GM12878 (cell line): Measurements from ENCODE around the gene WWOX. TPM values are rescaled to one million over a fixed set of nuclear protein-coding genes. Genes with fewer than 3 reads are reported as not detected.

Experiments used
- ATAC-seq: fragments of 200-7000 bp; cut with Tn5 transposase; 3 replicates; pipeline ENCODE4 v1.9.1; 2020; ENCODE audit warnings: mild to moderate bottlenecking, moderate library complexity
- BruUV-seq: library from RNA; stranded (reverse); fragments of 400-500 nt; replicated peaks from 2 replicates; lab custom pipeline; 2021; lab: Mats Ljungman, UMichigan
- CTCF ChIA-PET: fragments of 300-600 bp; sonication (Branson Sonifier 250); formaldehyde crosslinking; extraction: SDS; loops from one replicate; lab custom pipeline; 2021; ENCODE audit warnings: inconsistent platforms; lab: Yijun Ruan, JAX
- POLR2A ChIA-PET: fragments of 350-600 bp; formaldehyde crosslinking; extraction: SDS; loops from one replicate; lab custom pipeline; 2021; ENCODE audit warnings: inconsistent platforms; lab: Charles Lee
- RAD21 ChIA-PET: fragments of 300-600 bp; sonication (Branson Sonifier 250); formaldehyde crosslinking; loops from one replicate; lab custom pipeline; 2023; ENCODE audit warnings: antibody characterized with exemption; ENCODE audit not compliant: unreplicated experiment; lab: Charles Lee
- SMC1A ChIA-PET: fragments of 300-600 bp; sonication (Branson Sonifier 250); formaldehyde crosslinking; loops from one replicate; lab custom pipeline; 2023; ENCODE audit not compliant: unreplicated experiment, uncharacterized antibody; lab: Charles Lee
- DNase-seq: peaks from one replicate; pipeline ENCODE4 v3.0.0-alpha.2; 2011; ENCODE audit warnings: low read depth, low spot score
- FAIRE-seq: peaks from 3 replicates; lab custom pipeline; 2011; peaks lifted over from hg19 to GRCh38; lab: Jason Lieb, UNC
- H2AFZ ChIP-seq: 2 replicates; pipeline ENCODE4 v1.6.0; 2011; ENCODE audit warnings: low read depth, low read length, control low read depth; ENCODE audit not compliant: control insufficient read depth
- H3K27ac ChIP-seq: 2 replicates; pipeline ENCODE4 v1.5.1; 2011; ENCODE audit warnings: control low read depth; ENCODE audit not compliant: control insufficient read depth, insufficient read depth
- H3K27me3 ChIP-seq, 2 experiments: replicated peaks in 1 of 2; 2 replicates each; pipeline versions ENCODE4 v1.6.0 to v1.6.1; 2011; ENCODE audit warnings: low read length in 1 of 2; ENCODE audit not compliant: control insufficient read depth in 2 of 2, insufficient read depth in 2 of 2
- H3K36me3 ChIP-seq, 2 experiments: 2 replicates each; pipeline ENCODE4 v1.5.1; 2011; ENCODE audit warnings: low read length in 1 of 2; ENCODE audit not compliant: control insufficient read depth in 2 of 2, insufficient read depth in 2 of 2
- H3K4me1 ChIP-seq: 2 replicates; pipeline ENCODE4 v1.6.1; 2011; ENCODE audit warnings: mild to moderate bottlenecking, low read length, moderate library complexity, mixed read lengths; ENCODE audit not compliant: control insufficient read depth, insufficient read depth
- H3K4me2 ChIP-seq: 2 replicates; pipeline ENCODE4 v1.6.0; 2011; ENCODE audit warnings: control low read depth; ENCODE audit not compliant: control insufficient read depth, insufficient read depth
- H3K4me3 ChIP-seq: fragments of 200-600 bp; sonication (generic); 2 replicates; pipeline ENCODE4 v1.5.1; 2016
- H3K79me2 ChIP-seq: 2 replicates; pipeline ENCODE4 v1.6.0; 2011; ENCODE audit warnings: low read length; ENCODE audit not compliant: control insufficient read depth, insufficient read depth
- H3K9ac ChIP-seq: 2 replicates; pipeline ENCODE4 v1.8.0; 2011; ENCODE audit warnings: low read length, control low read depth, mixed read lengths; ENCODE audit not compliant: control insufficient read depth, insufficient read depth
- H3K9me3 ChIP-seq: replicated peaks from 3 replicates; pipeline ENCODE4 v1.5.1; 2011; ENCODE audit warnings: mild to moderate bottlenecking, low read length; ENCODE audit not compliant: control insufficient read depth, insufficient read depth
- H4K20me1 ChIP-seq: 2 replicates; pipeline ENCODE4 v1.6.0; 2011; ENCODE audit not compliant: control insufficient read depth, insufficient read depth
- ATF7 ChIP-seq: fragments of 450-650 bp; IDR thresholded peaks from 2 replicates; pipeline ENCODE4 v1.6.1; 2016; ENCODE audit warnings: low read depth, mild to moderate bottlenecking
- E2F8 ChIP-seq: fragments of 450-650 bp; IDR thresholded peaks from 2 replicates; pipeline ENCODE4 v1.6.1; 2018; ENCODE audit warnings: mild to moderate bottlenecking, low read depth, moderate library complexity; ENCODE audit not compliant: partially characterized antibody
- EZH2 ChIP-seq: IDR thresholded peaks from 2 replicates; pipeline ENCODE4 v1.6.1; 2012; ENCODE audit warnings: low read depth, mild to moderate bottlenecking, control low read depth, inconsistent platforms, low read length, borderline replicate concordance; ENCODE audit not compliant: control insufficient read depth
- GATAD2B ChIP-seq: fragments of 450-650 bp; conservative IDR thresholded peaks from 2 replicates; pipeline ENCODE4 v1.6.1; 2017; ENCODE audit warnings: low read depth, mild to moderate bottlenecking, moderate library complexity
- HSF1 ChIP-seq: fragments of 150-350 bp; IDR thresholded peaks from 2 replicates; pipeline ENCODE4 v1.6.1; 2014; ENCODE audit warnings: mild to moderate bottlenecking, low read depth, low read length
- IKZF1 ChIP-seq: fragments of 450-650 bp; conservative IDR thresholded peaks from 2 replicates; pipeline ENCODE4 v1.6.1; 2017; ENCODE audit warnings: antibody characterized with exemption, mild to moderate bottlenecking
- MTA3 ChIP-seq: IDR thresholded peaks from 2 replicates; pipeline ENCODE4 v1.6.1; 2012; ENCODE audit warnings: low read length, inconsistent platforms, borderline replicate concordance
- NFXL1 ChIP-seq: fragments of 450-650 bp; IDR thresholded peaks from 2 replicates; pipeline ENCODE4 v1.6.1; 2017; ENCODE audit warnings: antibody characterized with exemption, mild to moderate bottlenecking, borderline replicate concordance
- NKRF ChIP-seq: fragments of 450-650 bp; conservative IDR thresholded peaks from 2 replicates; pipeline ENCODE4 v1.6.1; 2017; ENCODE audit warnings: mild to moderate bottlenecking, moderate library complexity
- PAX5 ChIP-seq: IDR thresholded peaks from 2 replicates; pipeline ENCODE4 v1.6.1; 2011; ENCODE audit warnings: low read depth, low read length, borderline replicate concordance
- POLR2AphosphoS2 ChIP-seq: IDR thresholded peaks from 2 replicates; pipeline ENCODE4 v1.6.1; 2011; ENCODE audit warnings: low read depth, mild to moderate bottlenecking, low read length, improper control_type of control experiment, moderate library complexity
- RB1 ChIP-seq: fragments of 450-650 bp; formaldehyde crosslinking; IDR thresholded peaks from 2 replicates; pipeline ENCODE4 v1.6.1; 2017; ENCODE audit warnings: mild to moderate bottlenecking, borderline replicate concordance
- RBBP5 ChIP-seq: fragments of 200-600 bp; sonication (generic); conservative IDR thresholded peaks from 2 replicates; pipeline ENCODE4 v1.6.1; 2016
- SMARCA5 ChIP-seq: fragments of 450-650 bp; IDR thresholded peaks from 2 replicates; pipeline ENCODE4 v1.6.1; 2017; ENCODE audit warnings: mild to moderate bottlenecking
- SP1 ChIP-seq: IDR thresholded peaks from one replicate; pipeline ENCODE4 v1.6.1; 2011; ENCODE audit warnings: low read depth, low read length
- SRF ChIP-seq, 2 experiments: IDR thresholded peaks; 2 replicates each; pipeline ENCODE4 v1.6.1; 2011; ENCODE audit warnings: low read depth in 2 of 2, low read length in 2 of 2, mild to moderate bottlenecking in 1 of 2, moderate library complexity in 1 of 2
- WGBS: methylation state at CpG from one replicate; pipeline ENCODE4 v1.1.6; 2016; ENCODE audit warnings: low lambda C conversion rate; ENCODE audit not compliant: insufficient replicate concordance, insufficient coverage; ENCODE audit errors: missing lambda C conversion rate; 5-methylcytosine and 5-hydroxymethylcytosine counted together
- in situ Hi-C: fragments of 300-500 bp; cut with MboI; formaldehyde crosslinking; loops from 9 replicates; pipeline ENCODE4 v1.14.3; 2018; ENCODE audit warnings: mixed read lengths
- intact Hi-C: fragments of 100-400 bp; cut with micrococcal nuclease; formaldehyde crosslinking; loops from one replicate; pipeline ENCODE4 v1.14.2; 2022; ENCODE audit not compliant: unreplicated experiment
- polyA plus RNA-seq, 11 experiments: library from polyadenylated mRNA; depleted of rRNA in 4 of 11; unstranded in 6 of 11; stranded (reverse) in 5 of 11; fragments of >200 nt; fragmentation: Nextera tagmentation in 4 of 11; fragmentation: Illumina TruSeq in 1 of 11; extraction: Ambion mirVana in 4 of 11; extraction: Trizol in 1 of 11; gene quantifications; 1 replicate in 1 of 11; 2 replicates in 10 of 11; pipeline versions ENCODE4 v1.2.1 to v1.2.3, GENCODE V29; 2011 to 2016; ENCODE audit warnings: inconsistent platforms in 2 of 11, missing spikeins in 2 of 11, low read depth in 1 of 11
- total RNA-seq, 4 experiments: library from RNA; depleted of rRNA in 3 of 4; stranded (reverse); fragments of >200 nt in 3 of 4; fragmentation: Illumina TruSeq in 1 of 4; extraction: Trizol in 1 of 4; gene quantifications; 2 replicates each; pipeline versions ENCODE4 v1.2.1 to v1.2.3, GENCODE V29; 2013 to 2021
- TF ChIP-seq, protein P1 (sequence below): fragments of 450-650 bp; IDR thresholded peaks from 2 replicates; pipeline ENCODE4 v1.6.1; 2017; ENCODE audit warnings: antibody characterized with exemption, mild to moderate bottlenecking, moderate library complexity

WWOX gene
- total and polyA plus RNA-seq, 10 of the 15 experiments (the other 5 are each of a cell fraction or from before 2014, with no cell fraction given) = 2.8 to 24.4 (median 17.8) TPM

DNA sequence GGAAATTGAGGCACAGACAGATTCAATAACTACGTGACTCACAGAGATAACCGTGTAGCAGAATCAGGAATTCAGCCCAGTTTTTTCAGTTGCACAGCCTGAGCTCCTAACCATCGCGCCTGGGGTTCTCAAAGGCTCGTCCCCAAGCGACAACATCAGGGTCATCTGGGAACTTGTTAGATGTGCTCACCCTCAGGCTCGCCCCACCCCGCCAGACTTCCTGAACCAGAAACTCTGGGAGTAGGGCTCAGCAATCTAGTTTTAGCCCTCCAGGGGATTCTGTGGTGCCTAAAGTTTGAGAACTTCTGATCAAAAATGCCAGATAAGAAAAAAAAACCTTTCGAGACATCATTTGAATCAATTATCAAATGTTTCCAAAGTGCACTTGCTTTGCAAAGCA, 559.8 kb downstream of the WWOX start:
- ChIA-PET CTCF (no interaction called here), SMC1A (no interaction called here), RAD21 (no interaction called here), POLR2A (no interaction called here)
- intact Hi-C loops (no loop called here), in situ Hi-C loops (loop anchor here (10.0 kb wide), 1 partner anchor 56 kb away; no protein-coding TSS in a partner anchor)
- Histone ChIP-seq H3K4me2 (no peak overlapping the region), H3K27me3 (no peaks in the 10 kb centered on the region), H3K79me2 (no peaks in the 10 kb centered on the region), H3K9me3 (no peaks in the 10 kb centered on the region), H4K20me1 (no peaks in the 10 kb centered on the region), H3K4me1 (no peaks in the 10 kb centered on the region), H3K4me3 (no peak overlapping the region), H3K36me3 (no peaks in the 10 kb centered on the region), H3K9ac (no peak overlapping the region), H2AFZ (no peak overlapping the region), H3K27ac (no peak overlapping the region)
- BruUV-seq = no TSS peak
- FAIRE-seq (no peak), DNase-seq (no peak), ATAC-seq (no peak)
- 25% methylated on average over 9 of the region's 9 CpGs for WGBS
- no peak for TF ChIP-seq PAX5
- TF ChIP-seq, protein P1, sequence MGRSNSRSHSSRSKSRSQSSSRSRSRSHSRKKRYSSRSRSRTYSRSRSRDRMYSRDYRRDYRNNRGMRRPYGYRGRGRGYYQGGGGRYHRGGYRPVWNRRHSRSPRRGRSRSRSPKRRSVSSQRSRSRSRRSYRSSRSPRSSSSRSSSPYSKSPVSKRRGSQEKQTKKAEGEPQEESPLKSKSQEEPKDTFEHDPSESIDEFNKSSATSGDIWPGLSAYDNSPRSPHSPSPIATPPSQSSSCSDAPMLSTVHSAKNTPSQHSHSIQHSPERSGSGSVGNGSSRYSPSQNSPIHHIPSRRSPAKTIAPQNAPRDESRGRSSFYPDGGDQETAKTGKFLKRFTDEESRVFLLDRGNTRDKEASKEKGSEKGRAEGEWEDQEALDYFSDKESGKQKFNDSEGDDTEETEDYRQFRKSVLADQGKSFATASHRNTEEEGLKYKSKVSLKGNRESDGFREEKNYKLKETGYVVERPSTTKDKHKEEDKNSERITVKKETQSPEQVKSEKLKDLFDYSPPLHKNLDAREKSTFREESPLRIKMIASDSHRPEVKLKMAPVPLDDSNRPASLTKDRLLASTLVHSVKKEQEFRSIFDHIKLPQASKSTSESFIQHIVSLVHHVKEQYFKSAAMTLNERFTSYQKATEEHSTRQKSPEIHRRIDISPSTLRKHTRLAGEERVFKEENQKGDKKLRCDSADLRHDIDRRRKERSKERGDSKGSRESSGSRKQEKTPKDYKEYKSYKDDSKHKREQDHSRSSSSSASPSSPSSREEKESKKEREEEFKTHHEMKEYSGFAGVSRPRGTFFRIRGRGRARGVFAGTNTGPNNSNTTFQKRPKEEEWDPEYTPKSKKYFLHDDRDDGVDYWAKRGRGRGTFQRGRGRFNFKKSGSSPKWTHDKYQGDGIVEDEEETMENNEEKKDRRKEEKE = no peak
- TF ChIP-seq NKRF = no peak
- no peak for TF ChIP-seq HSF1
- TF ChIP-seq MTA3 = no peak
- TF ChIP-seq POLR2AphosphoS2 = no peak
- TF ChIP-seq EZH2 = no peak
- no peak for TF ChIP-seq GATAD2B
- no peak for TF ChIP-seq E2F8
- TF ChIP-seq IKZF1 = no peak
- no peak for TF ChIP-seq SP1
- no peak for TF ChIP-seq SMARCA5
- no peak for TF ChIP-seq ATF7
- TF ChIP-seq SRF (IDR thresholded peaks at IDR 0.05; ENCODE audit: low read depth in 2 of 2, low read length in 2 of 2) = no peak
- TF ChIP-seq RBBP5 = no peak
- no peak for TF ChIP-seq RB1
- TF ChIP-seq NFXL1 = no peak
